Erythroblast (primary cell): ENCODE results near the gene SIGLEC8.

Source experiments
- GATA1 ChIP-seq: IDR thresholded peaks from 2 replicates; pipeline ENCODE4 v1.6.1; 2011; ENCODE audit warnings: low read depth, mild to moderate bottlenecking, control low read depth, low read length, moderate library complexity
- POLR2A ChIP-seq: IDR thresholded peaks from 2 replicates; pipeline ENCODE4 v1.6.1; 2011; ENCODE audit warnings: mild to moderate bottlenecking, low read length

DNA sequence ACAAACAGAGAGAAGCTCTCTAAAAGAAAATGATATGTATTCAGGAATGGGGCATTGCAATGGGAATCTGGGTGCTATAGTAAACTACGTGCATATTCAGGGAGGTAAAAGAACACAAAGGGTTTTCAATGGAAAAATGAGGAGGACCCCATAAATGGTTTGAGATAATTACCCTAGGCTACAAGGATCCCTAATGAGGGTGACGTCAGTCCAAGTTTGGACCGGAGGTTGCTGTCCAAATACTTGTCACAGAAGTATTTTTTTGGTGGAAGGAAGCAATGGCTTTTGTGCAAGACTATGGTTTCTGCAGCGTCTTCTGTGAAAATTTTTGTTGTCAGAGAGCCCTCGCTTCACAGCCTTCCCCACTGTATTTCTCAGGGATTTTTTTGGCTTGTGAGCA is 19.1 kb upstream of the SIGLEC8 start:
- no peak for TF ChIP-seq POLR2A
- TF ChIP-seq GATA1 = no peak
